NCI-H748 (cell line): ENCODE measurements around the gene PSD.

Experiments
- DNase-seq: peaks from one replicate; lab custom pipeline; 2025; ENCODE audit not compliant: unreplicated experiment; lab: John Stamatoyannopoulos, UW

PSD gene

GRCh38 chr10:102405632-102406031 lies 13.0 kb downstream of the PSD start:
- no peak for DNase-seq

GRCh38 chr10:102405108-102405571 lies 13.4 kb downstream of the PSD start:
- no peak for DNase-seq

GRCh38 chr10:102404361-102405107 lies 14.1 kb downstream of the PSD start:
- DNase-seq, result no peak

- DNase-seq, result no peak
Measured at GRCh38 chr10:102403115-102403514, 15.5 kb downstream of the PSD start.

GRCh38 chr10:102402512-102402896 lies 16.1 kb downstream of the PSD start:
- no peak for DNase-seq

GRCh38 chr10:102401735-102402511 lies 16.7 kb downstream of the PSD start:
- DNase-seq, result no peak

- no peak for DNase-seq
Measured at GRCh38 chr10:102401342-102401654, 17.3 kb downstream of the PSD start.

GRCh38 chr10:102400598-102401341 lies 17.8 kb downstream of the PSD start:
- no peak for DNase-seq

GRCh38 chr10:102400076-102400475 lies 18.5 kb downstream of the PSD start:
- peak; percentile 67 for DNase-seq

GRCh38 chr10:102399217-102400021 lies 19.2 kb downstream of the PSD start:
- DNase-seq, result peak; percentile 83

- no peak for DNase-seq
Measured at GRCh38 chr10:102398172-102399020, 20.2 kb downstream of the PSD start.

GRCh38 chr10:102397222-102398171 lies 21.1 kb downstream of the PSD start:
- DNase-seq, result no peak

GRCh38 chr10:102396730-102397151 lies 21.8 kb downstream of the PSD start:
- DNase-seq, result no peak

- peak; percentile 1 for DNase-seq
Measured at GRCh38 chr10:102396317-102396650, 22.3 kb downstream of the PSD start.

GRCh38 chr10:102395400-102396316 lies 22.9 kb downstream of the PSD start, which contains the start of gene NFKB2:
Gene NFKB2 (plus strand): TSS chr10:102395705. CDS start chr10:102395960, 255 bp downstream.
- DNase-seq, result peak; percentile 65

- peak; percentile 48 for DNase-seq
Measured at GRCh38 chr10:102394801-102395399, 23.7 kb downstream of the PSD start.

GRCh38 chr10:102394079-102394800 lies 24.3 kb downstream of the PSD start:
- peak; percentile 77 for DNase-seq
